ENCODE data around the gene KIAA1549.

DNA sequence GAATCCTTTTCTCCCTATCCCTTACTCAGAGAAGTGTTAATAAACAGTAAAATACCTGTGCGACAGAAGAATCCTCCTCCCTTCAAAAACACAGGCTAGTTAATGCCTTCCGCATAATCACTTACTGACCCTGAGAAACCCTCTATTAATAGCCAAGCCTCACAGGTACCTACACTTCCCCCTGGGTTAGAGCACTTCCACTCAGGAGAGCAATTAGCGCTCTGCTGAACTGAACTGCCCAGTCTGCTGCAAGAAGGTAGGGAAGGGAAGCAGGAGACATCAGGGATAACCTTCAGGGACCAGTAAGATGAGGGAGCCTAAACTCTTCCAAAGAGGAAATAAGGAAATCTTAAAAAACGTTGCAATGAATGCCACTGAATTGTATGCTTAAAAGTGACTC, 39.6 kb downstream of the KIAA1549 start:
- TF ChIP-seq, protein P1, sequence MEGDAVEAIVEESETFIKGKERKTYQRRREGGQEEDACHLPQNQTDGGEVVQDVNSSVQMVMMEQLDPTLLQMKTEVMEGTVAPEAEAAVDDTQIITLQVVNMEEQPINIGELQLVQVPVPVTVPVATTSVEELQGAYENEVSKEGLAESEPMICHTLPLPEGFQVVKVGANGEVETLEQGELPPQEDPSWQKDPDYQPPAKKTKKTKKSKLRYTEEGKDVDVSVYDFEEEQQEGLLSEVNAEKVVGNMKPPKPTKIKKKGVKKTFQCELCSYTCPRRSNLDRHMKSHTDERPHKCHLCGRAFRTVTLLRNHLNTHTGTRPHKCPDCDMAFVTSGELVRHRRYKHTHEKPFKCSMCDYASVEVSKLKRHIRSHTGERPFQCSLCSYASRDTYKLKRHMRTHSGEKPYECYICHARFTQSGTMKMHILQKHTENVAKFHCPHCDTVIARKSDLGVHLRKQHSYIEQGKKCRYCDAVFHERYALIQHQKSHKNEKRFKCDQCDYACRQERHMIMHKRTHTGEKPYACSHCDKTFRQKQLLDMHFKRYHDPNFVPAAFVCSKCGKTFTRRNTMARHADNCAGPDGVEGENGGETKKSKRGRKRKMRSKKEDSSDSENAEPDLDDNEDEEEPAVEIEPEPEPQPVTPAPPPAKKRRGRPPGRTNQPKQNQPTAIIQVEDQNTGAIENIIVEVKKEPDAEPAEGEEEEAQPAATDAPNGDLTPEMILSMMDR (IDR thresholded peaks at IDR 0.05): no peak
- TF ChIP-seq POLR2A (IDR thresholded peaks at IDR 0.05) (no peak), EP300 (IDR thresholded peaks at IDR 0.05) (no peak), POLR2AphosphoS5 (IDR thresholded peaks at IDR 0.05) (no peak)

Measured in stomach (tissue), 4 donors.